ENCODE data around the gene UBL3. TPM values are rescaled to one million over a fixed set of nuclear protein-coding genes. Genes with fewer than 3 reads are reported as not detected.

The UBL3 gene, protein sequence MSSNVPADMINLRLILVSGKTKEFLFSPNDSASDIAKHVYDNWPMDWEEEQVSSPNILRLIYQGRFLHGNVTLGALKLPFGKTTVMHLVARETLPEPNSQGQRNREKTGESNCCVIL
- total RNA-seq = 9.9 and 10.1 TPM in 2 replicates

DNA sequence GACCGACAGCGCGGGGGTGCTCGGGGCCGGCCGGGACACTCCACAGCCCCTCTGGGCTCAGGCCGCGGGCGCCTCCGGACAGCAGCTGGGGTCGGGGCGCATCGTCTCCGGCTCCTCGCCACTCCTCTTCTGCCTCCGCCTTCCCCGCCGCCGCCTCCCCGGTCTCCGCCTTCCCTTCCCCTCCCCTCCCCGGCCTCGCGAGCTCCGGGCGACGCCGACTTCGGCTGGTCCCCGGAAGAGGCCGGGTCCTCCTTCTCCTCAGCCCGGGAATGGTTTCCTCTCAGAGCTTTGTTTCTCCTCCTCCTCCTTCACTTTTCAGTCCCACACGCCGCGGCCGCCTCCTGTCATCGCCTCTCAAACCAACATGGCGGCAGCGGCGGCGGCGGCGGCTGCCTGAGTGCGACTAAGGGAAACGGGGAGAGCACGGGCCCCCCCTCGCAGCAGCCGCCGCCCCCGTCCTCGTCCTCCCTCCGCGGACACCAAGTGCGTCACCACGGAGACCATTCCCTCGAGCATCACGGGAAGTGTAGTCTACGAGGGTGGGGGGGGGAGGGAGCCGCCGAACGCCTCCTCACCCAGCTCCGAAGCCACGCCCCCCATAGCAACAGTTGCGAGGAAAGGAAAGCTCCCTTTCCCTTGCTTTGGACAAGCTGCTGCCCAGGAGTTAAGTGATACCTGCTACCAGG lies at the start of gene UBL3:
UBL3 (minus strand) TSS at position 405 of the 686 bp plus-strand sequence. CDS start 1,079 bp downstream, outside the sequence.

